Prostate gland (tissue), 2 donors: ENCODE data around the gene SPATA25.

Experiments used
- POLR2A ChIP-seq: fragments of 450-650 bp; IDR thresholded peaks from one replicate; pipeline ENCODE4 v1.6.1; 2016; ENCODE audit warnings: antibody characterized with exemption, mild to moderate bottlenecking
- POLR2AphosphoS5 ChIP-seq: sonication (generic); formaldehyde crosslinking; IDR thresholded peaks from one replicate; pipeline ENCODE4 v1.6.1; 2017; ENCODE audit warnings: antibody characterized with exemption
- TF ChIP-seq, protein P1 (sequence below), 4 experiments: fragments of 200-600 bp in 2 of 4; fragments of 450-650 bp in 2 of 4; sonication (generic) in 2 of 4; IDR thresholded peaks; 1 replicate in 3 of 4; 2 replicates in 1 of 4; pipeline ENCODE4 v1.5.1; 2016 to 2019; ENCODE audit warnings: antibody characterized with exemption in 4 of 4, mild to moderate bottlenecking in 2 of 4, moderate library complexity in 2 of 4

DNA sequence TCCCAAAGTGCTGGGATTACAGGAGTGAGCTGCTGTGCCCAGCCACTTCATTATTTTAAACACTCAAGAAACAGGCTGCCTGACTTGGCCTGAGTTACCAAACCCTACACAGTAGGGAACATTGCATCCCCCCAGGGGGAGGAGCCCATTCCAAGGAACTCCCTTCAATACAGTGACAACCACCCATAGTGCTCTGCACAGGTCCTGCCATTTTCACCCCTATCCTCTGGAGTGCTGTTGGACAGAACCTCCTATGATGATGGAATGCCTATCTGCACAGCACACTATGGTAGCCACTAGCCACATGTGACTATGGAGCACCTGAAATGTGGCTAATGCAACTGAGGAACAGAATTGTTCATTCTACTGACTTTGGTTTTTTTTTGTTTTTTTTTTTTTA lies 42.0 kb downstream of the SPATA25 start:
- TF ChIP-seq, protein P1, sequence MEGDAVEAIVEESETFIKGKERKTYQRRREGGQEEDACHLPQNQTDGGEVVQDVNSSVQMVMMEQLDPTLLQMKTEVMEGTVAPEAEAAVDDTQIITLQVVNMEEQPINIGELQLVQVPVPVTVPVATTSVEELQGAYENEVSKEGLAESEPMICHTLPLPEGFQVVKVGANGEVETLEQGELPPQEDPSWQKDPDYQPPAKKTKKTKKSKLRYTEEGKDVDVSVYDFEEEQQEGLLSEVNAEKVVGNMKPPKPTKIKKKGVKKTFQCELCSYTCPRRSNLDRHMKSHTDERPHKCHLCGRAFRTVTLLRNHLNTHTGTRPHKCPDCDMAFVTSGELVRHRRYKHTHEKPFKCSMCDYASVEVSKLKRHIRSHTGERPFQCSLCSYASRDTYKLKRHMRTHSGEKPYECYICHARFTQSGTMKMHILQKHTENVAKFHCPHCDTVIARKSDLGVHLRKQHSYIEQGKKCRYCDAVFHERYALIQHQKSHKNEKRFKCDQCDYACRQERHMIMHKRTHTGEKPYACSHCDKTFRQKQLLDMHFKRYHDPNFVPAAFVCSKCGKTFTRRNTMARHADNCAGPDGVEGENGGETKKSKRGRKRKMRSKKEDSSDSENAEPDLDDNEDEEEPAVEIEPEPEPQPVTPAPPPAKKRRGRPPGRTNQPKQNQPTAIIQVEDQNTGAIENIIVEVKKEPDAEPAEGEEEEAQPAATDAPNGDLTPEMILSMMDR (IDR thresholded peaks at IDR 0.05): no peak
- TF ChIP-seq POLR2A (no peak), POLR2AphosphoS5 (no peak)
